NCI-H2107 (cell line): ENCODE measurements around the gene MPG.

Source experiments
- DNase-seq: peaks from one replicate; lab custom pipeline; 2025; lab: John Stamatoyannopoulos, UW

MPG gene

DNA sequence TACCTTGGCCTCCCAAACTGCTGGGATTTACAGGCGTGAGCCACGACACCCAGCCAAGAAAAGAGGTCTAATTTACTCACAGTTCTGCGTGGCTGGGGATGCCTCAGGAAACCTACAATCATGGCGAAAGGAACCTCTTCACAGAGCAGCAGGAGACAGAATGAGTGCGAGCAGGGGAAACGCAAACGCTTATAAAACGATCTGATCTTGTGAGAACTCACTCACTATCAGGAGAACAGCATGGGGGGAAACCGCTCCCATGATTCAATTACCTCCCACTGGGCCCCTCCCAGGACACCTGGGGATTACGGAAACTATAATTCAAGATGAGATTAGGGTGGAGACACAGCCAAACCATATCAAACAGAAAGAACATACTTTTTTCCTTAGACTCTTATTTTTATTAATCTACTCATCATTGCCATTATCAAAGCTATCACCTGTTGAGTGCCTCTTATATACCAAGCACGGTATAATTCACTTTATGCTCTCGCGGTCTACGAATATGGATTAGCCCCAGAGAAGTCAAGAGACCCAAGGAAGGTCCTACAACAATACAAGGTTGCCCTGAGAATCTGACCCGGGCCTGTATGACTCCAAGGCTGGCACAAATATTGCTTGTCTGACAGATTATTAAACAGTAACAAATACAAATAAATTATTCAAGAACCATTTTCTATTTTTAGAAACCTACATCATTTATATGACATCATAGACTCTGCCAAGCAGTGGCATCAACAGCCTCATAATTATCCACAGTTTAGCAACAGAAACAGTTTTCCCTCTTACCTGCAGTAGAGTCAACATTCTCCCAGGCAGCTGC lies 27.0 kb upstream of the MPG start:
- no peak for DNase-seq

GRCh38 chr16:53346-54236 lies 24.4 kb upstream of the MPG start, which contains the start of the genes POLR3K and SNRNP25:
TSS of gene POLR3K (minus strand) at chr16:53608. CDS start at chr16:53586, 22 bp downstream.
TSS of gene SNRNP25 (plus strand) at chr16:53828. CDS start at chr16:54017, 189 bp downstream.
- peak; percentile 95 for DNase-seq

- no peak for DNase-seq
Observed at GRCh38 chr16:54237-54581, 23.8 kb upstream of the MPG start.

DNA sequence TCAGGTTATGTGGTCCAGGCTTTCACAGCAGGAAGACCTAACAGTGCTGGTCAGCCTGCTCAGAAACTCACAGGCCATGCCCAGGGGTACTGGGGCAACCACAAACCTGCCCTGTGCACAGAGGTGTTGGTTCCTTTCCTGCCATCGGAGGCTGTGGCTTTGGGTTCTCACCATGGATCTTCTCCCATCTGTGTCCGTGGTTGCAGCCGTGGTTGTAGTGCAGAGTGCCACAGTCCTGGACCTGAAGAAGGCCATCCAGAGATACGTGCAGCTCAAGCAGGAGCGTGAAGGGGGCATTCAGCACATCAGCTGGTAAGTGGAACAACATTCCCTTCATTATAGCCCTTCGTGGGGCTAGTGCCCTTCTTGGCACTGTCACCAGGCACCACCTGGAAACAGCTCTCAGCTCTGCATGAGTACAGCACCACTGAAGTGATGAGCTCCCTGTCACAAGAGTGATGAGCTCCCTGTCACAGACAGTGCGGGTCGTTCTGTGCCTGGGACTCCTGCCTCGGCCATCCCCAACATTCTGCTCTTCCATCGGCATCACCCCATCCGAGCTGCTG lies 22.4 kb upstream of the MPG start:
- no peak for DNase-seq

DNA sequence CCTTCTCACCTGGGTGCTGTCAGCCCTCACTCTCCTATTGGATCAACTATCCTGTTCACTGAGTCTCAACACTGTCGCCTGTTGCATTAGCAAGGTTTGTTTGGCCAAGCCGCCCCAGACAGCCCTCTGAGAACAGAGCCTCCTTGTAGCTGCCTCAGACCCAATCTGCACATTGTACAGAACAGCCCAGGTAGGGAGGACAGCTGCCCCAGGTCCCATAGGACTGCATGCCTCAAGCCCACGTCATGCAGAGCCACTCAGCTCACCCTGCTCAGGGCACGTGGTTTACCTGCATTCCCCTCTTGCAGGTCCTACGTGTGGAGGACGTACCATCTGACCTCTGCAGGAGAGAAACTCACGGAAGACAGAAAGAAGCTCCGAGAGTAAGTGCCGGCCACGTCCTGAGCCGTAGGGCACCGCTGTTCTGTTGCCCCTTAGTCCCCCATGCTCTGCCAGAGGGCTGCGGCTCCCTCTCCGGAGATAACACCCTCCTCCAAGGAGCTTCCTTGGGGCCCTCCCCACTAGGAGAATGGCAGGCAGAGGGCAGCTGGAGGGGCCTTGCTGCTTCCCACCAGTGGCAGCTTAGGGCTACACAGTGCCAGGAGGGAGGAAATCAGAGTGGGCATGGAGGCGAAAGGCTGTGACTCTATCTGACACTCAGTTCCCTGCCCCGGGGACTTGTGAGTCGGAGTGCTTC lies 21.6 kb upstream of the MPG start:
- no peak for DNase-seq

- no peak for DNase-seq
Observed at GRCh38 chr16:57711-58110, 20.3 kb upstream of the MPG start.

DNA sequence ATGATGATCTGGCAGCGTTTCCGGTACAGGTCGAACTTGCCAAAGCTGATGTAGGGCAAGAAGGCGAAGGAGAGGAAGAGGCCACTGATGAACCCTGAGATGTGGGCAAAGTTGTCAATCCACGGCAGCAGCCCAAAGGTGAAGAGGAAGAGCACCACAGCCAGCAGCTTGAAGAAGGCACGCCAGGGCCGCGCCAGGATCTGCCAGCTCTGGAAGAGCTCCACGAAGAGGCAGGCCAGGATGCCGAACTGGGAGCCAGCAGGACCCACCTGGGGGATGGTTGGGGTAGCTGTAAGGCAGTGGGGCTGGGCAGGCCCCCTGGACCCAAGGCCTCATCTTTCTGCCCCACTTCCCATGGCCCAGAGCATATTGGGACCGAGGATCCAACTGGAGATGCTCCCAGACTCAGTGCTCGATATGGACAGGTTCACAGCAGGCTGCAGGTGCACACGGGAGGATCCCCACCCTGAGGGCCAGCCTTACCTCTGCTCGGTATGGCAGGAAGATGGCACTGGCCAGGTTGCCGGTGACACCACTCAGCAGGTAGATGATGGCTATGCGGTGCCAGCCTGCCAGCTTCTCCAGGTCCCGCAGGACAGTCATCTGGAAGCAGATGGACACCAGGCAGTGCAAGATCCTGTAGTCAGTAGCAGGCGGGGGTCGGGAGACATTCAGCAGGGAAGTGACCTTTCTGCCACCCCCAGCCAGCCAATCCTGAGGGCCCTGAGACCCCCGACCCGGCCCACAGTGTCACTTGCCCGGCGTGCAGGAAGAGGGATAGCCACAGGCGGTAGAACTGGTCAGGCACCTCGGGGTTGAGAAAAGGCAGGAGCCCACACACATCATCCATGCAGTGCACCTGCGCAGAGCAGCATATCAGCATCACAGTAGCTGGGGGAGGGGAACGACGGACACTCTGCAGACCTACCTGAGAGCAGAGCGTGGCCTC lies 19.3 kb upstream of the MPG start:
- DNase-seq = no peak

DNA sequence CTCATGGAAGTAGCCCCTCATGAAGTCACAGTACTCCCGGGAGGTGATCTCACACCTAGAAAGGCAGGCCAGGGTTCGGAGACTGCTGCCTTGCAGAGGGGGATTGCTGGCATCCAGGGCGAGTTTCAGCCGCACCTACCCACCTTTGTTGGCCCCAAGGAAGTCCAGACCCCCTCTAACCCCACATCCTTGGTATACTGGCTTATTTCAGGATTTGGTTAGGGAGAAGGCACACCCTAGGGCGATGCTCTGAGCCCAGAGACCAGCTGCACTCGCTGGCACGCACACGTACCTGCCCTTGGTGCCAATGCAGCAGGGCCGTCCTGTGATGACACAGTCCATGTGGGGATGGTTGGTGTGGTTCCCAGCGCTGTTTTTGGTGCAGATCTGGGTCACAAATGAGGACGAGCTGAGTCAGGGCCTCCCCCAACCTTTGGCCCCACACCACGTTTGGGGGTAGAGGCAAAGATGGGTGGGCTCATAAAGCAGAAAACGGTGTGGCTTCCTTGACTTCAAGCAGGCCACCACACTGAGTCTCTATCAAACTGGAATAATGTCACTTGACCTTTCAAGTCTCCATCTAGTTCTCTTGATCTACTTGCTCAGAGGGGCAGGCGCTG lies 18.5 kb upstream of the MPG start:
- DNase-seq = no peak

DNA sequence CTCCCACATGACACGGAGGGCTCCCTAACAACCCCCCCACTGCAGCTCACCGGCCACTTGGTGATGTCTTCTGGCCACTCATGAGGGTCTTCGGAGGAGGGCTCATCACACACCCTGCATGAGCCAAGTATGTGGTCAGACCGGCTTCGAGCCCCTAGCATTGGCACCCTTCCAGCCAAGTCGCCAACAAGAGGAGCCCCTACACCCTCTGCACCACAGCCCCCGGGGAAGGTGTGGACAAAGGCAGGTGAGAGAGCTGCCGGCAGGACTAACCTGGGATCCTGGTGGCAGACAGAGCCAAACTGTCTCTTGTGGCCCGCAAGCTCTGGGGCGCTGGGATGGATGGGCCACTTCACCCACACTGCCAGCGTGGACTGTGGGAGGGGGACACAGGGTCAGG lies 17.9 kb upstream of the MPG start:
- DNase-seq = no peak

GRCh38 chr16:60929-61878 lies 16.8 kb upstream of the MPG start:
- no peak for DNase-seq

GRCh38 chr16:61879-62281 lies 16.1 kb upstream of the MPG start:
- no peak for DNase-seq

GRCh38 chr16:62283-62967 lies 15.6 kb upstream of the MPG start:
- DNase-seq = no peak

DNA sequence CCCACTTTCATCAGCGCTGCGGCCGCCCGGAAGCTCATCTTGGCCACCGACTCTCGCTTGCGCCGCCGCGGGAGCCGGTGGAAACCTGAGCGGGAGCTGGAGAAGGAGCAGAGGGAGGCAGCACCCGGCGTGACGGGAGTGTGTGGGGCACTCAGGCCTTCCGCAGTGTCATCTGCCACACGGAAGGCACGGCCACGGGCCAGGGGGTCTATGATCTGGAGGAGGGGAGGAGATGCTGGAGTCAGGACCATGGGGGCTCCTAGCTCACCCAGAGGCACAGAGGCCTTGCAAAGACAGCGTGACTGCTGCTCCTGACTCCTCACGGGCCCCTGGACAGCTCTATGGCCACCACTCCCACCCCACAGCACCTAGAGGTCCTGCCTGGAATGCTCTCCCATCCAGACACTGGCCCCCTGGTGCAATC lies 15.0 kb upstream of the MPG start:
- DNase-seq = no peak

DNA sequence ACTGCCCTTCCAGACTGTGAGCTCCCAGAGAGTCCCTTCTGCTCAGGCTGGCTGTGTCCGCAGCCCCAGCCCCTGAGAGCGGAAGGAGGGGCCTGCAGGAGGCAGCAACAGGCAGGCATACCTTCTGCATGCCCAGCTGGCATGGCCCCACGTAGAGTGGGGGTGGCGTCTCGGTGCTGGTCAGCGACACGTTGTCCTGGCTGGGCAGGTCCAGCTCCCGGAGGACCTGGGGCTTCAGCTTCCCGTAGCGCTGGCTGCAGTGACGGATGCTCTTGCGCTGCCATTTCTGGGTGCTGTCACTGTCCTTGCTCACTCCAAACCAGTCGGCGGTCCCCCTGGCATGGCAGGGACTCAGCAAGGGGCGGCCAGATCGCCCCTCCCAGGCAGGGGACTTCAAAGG lies 14.6 kb upstream of the MPG start:
- no peak for DNase-seq

GRCh38 chr16:63998-64913 lies 13.8 kb upstream of the MPG start:
- peak; percentile 24 for DNase-seq

DNA sequence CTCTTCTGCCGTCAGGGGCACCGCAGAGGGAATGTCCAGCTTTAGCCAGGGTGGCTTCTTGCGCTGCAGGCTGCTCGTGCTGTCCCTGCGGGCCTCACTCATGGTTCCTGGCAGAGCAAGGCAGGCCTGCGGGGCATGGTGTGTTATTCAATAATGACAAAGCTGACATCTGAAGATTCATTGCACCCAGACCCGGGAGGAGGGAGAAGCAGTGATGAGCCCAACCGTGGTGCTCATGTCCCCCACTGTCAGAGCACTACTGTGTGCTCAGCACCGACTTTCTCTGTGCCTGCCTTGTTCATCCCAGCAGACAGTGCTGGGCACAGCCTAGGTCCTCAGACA lies 13.1 kb upstream of the MPG start:
- no peak for DNase-seq

DNA sequence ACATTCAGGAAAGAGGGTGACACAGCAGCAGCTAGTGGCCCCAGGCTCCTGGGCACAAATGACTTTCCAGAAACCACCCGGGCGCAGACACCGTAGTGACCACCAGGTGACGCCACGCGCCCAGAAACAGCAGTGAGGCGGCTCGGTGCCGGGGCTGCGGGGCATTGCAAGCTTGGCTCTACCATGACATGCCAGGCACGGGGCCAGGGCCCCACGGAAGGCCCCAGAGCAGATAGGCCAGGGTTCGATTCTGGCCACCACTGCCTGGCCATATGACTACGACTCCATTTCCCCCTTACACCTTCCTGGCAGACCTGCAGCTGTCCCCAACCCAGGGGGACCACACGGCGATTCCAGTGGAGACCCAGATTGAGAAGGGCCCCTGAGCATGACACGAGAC lies 12.3 kb upstream of the MPG start:
- DNase-seq = peak; percentile 82
